ENCODE data around the gene PLCL1.
"Not testable (repeated sequence)": the region's sequence is repeated elsewhere in the genome, so short reads cannot be mapped to it uniquely, and the experiment has no call there.

Gene PLCL1

DNA sequence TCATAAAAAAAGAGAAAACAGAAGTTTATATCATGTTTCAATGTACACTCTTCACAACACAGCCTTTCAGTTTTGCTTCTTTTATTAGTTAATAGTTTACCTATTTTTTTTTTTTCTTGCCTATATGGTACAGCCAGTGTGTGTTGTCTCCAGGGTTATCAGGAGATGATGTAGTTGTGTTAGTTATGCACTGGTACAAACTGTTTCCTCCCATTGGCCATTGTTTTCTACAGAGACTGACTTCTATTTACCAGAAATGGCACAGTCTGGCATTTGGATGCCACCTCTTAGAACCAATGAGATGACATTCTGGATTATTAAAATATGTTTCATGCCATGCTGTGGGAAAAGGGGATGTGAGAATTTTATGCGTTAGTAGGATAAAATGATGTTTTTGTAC, 339.4 kb downstream of the PLCL1 start:
- in situ Hi-C loops (cut with MboI; ENCODE audit: low sequenced_read_pairs): loop anchor here (25.0 kb wide), 1 partner anchor 331 kb away; the partner anchor contains the start of gene PLCL1

DNA sequence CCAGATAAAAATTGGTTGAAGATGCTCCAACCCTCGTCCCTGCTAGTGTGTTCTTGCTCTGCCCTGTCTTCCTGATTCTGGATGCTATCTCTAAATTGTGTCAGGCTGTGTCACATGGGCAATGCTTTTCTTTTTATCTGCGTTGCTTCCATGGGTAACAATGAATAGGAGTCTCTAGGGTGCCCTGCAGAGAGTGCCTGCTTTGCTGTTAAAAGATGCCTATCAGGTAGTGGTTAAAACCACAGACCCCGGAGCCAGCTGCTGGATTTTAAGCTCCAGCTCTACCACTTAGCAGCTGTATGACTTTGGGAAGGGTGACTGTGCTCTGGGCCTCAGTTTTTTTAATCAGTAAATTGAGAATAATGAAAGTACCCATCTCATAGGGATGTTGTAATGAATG, 340.3 kb downstream of the PLCL1 start:
- in situ Hi-C loops (cut with MboI; ENCODE audit: low sequenced_read_pairs): loop anchor here (25.0 kb wide), 1 partner anchor 332 kb away; the partner anchor contains the start of gene PLCL1

DNA sequence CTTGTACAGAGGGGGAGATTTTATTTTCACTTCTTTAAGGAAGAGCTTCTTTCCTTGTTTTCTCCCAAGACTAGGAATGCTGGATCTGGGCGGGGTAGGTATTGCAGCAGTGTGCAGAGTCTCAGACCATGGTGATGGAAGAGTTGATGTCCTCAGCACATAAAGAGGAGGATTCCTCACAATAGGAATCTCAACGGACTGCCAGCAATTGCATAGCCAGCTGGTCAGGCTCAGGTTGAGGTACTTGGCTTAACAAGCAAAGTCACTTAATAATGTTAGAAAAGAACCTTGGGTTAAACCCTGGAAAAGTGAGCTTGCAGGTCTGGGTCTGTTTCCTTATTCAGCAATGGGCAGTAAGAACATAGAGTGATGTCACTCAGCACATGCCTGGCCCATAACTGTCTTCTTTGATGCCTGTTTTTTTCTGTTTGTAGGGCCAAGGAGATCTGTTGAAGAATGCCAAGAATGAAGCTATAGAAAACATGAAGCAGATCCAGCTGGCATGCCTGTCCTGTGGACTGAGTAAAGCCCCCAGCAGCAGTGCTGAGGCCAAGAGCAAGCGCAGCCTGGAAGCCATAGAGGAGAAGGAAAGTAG, 342.1 kb downstream of the PLCL1 start:
- in situ Hi-C loops (cut with MboI; ENCODE audit: low sequenced_read_pairs): loop anchor here (25.0 kb wide), 1 partner anchor 334 kb away; the partner anchor contains the start of gene PLCL1

DNA sequence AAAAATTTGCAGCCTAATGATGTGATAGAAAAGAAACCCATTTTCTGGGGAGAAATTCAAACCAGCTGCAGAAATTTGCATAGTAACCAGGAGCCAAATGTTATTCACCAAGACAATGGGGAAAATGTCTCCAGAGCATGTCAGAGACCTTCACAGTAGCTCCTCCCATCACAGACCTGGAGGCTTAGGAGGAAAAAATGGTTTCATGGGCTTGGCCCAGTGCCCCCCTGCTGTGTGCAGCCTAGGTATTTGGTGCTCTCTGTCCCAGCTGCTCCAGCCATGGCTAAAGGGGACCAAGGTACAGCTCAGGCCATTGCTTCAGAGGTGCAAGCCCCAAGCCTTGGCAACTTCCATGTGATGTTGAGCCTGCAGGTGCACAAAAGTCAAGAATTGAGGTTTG, 352.9 kb downstream of the PLCL1 start:
- in situ Hi-C loops (cut with MboI; ENCODE audit: low sequenced_read_pairs): no loop called here

DNA sequence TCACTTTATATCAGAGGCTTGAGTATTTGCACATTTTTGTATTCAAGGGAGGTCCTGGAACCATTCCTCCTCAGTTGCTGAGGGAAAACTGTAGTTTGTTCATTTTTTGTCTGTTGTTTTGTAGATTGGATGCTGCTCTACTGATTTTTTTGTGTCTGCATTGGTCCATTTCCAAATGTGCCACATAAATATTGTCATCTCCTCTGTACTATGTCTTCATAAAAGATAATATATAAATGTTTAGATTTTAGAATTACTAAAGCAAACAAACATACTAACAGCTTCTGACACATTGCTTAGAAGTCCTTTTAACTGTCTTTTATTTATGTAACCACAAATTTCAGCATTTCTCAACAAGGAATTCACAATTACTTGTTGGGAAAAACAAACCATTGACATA, 356.8 kb downstream of the PLCL1 start:
- in situ Hi-C loops (cut with MboI; ENCODE audit: low sequenced_read_pairs): no loop called here

DNA sequence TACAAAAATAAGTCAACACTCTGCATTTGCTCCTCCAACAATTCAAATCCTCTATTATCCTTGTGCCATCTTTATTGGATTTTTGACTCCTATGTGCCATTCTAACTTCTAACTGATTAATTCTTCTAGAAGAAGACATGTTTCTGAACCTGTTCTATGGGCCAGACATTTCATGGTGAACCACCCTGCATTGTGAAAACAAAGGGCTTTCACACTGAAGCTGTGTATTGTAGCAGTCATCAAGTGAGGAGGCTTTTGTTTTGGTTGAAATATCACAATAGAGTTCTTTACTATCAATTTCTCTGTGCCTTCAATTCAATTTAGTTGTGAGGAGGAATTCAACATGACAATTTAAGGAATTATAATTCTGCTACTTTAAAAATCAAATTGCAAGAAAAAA, 357.9 kb downstream of the PLCL1 start:
- in situ Hi-C loops (cut with MboI; ENCODE audit: low sequenced_read_pairs): no loop called here

DNA sequence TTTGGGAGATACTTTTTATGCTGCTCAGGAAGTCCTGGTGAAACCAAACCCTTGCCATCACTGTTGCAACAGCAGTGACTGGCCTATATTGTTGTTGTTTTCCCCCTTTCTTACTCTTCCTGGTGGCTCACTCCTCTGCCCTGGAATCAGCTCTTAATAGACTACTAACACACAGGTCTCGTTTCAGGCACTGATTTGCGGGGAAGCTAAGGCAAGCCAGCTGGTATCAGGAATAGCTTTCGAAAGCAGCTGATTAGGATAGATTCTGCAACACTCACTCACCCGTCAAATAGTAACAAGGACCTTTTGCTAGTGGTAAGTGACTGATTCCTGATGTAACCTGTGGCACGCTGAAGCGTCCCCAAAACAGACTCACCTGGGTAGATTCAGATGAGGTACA, 360.4 kb downstream of the PLCL1 start:
- in situ Hi-C loops (cut with MboI; ENCODE audit: low sequenced_read_pairs): no loop called here

DNA sequence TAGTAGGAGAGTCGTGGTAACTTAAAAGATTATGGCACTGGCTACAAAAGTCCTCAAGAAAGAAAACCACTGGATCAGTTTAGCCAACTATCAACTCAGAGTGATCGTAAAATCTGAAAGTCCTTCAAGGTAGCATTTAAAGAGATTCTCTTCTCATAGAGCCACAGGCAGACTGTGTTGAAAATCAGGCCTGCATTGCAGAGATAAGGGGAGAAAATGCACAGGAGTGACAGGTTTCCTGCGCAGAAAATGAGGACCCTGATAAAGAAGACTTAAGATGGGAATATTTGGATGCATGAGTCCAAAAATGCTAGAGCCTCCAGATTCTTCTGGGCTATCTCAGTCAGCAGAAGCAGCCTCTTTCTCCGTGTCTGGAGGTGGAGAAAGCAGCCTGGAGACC, 360.9 kb downstream of the PLCL1 start:
- in situ Hi-C loops (cut with MboI; ENCODE audit: low sequenced_read_pairs): no loop called here

DNA sequence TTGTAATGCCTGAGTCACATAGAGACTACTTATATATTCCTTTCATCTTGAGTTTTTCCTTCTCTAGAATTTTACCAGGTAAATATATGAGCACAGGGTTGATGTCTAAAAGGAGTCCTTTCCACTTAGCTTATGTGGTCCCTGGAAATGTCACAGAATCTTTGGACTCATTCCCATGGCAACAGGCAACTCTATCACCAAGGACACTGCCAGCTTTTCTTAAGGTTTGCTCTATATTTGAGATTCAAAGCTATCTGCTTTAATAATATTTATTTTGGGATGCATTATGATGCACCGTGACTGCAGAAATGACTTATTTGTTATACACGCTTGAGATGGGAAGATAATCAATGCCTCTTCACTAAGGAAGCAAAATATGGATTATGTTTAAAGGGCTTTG, 363.0 kb downstream of the PLCL1 start:
- in situ Hi-C loops (cut with MboI; ENCODE audit: low sequenced_read_pairs): no loop called here

DNA sequence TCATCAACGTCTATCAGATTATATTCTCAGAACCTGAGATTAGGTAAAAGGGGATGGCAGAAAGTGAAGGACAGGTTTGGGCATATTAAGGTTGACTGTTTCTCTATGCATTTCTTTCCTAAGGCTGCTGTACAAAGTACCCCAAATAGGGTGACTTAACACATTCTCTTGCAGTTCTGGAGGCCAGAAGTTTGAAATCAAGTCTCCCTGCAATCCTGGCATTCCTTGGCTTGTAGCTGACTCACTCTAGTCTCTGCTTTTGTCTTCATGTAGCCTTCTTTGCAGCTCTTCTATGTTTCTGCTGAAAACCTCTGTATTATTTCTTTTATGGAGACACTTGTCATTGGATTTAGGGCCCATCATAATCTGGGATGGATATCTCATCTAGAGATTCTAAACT, 364.3 kb downstream of the PLCL1 start:
- in situ Hi-C loops (cut with MboI; ENCODE audit: low sequenced_read_pairs): no loop called here

DNA sequence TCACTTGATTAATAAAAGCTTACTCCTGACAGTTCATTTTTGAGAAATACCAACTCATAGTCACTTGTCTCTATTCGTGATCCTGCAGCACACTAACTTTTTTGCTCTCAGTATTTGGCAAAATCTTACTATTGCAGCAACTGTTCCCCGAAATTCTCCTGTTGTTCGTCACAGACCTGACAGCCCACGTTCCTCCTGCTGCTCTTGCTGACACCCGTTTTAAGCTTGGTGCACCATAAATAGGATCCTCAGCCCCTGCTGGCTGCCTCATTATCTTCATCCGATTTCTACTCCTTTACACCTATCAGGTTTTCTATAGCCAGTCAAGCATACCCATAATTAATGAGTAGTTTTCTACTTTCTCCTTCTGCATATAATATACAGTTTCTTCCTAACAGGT, 368.8 kb downstream of the PLCL1 start:
- in situ Hi-C loops (cut with MboI; ENCODE audit: low sequenced_read_pairs): no loop called here

DNA sequence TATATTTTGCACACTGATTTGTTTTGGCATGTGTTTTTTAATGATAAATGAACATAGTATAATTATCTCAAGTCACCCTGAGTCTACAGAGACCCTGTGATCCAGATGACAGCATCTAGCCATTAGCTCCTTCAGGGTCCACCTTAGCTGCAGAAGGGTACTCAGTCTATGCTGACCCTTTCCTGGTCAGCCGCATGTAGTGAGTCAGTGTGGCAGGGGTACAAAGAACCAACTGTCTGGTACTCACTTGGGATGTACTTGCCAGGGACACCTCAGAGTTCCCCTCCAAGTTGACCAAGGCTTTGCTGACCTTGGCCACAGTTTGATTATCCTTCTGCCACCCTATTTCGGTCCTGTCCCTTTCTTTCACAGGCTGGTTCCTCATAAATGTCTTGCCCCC, 369.5 kb downstream of the PLCL1 start:
- in situ Hi-C loops (cut with MboI; ENCODE audit: low sequenced_read_pairs): no loop called here

DNA sequence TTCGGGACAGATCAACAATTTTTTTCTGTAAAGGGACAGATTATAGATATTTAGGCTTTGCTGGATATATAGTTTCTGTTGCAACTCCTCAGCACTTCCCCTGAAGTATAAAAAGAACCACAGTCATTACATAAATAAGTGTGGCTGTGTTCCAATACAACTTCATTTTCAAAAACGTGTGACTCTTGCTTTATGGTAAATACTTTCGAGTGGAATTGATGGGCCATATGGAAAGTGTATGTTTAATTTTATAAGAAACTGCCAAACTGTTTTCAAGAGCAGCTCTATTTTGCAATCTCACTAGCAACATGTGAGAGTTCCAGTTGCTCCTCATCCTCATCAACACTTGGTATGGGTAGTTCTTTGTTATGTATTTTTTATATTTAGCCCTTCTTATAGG, 370.9 kb downstream of the PLCL1 start:
- in situ Hi-C loops (cut with MboI; ENCODE audit: low sequenced_read_pairs): no loop called here

DNA sequence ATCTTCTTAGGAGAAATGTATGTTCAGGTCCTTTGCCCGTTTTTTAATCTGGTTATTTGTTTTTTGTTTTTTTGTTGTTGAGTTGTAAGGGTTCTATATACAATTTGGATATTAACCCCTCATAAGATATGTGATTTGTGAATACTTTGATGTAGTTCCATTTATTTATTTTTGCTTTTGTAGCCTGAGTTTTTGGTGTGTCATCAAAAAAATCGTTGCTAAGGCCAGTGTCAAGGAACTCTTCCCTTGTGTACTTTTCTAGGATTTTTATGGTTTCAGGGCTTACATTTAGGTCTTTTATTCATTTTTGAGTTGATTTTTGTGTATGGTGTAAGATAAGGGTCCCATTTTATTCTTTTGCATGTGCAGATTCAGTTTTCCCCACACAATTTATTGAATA, 372.6 kb downstream of the PLCL1 start:
- in situ Hi-C loops (cut with MboI; ENCODE audit: low sequenced_read_pairs): no loop called here

DNA sequence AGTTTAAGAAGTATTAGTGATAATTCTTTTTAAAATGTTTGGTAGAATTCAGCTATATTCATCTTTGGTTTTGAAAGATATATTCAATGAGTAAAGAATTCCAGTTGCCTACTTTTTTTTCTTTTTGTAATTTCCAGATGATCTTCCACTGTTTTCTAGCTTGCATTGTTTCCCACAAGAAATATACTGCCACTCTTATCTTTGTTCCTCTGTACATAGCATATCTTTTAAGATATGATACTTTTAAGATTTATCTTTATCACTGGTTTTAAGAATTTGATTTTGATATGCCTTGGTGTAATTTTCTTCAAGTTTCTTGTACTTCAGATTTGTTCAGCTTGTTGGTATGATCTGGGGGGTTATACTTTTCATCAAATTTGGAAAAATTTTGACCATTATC, 374.4 kb downstream of the PLCL1 start:
- in situ Hi-C loops (cut with MboI; ENCODE audit: low sequenced_read_pairs): no loop called here

DNA sequence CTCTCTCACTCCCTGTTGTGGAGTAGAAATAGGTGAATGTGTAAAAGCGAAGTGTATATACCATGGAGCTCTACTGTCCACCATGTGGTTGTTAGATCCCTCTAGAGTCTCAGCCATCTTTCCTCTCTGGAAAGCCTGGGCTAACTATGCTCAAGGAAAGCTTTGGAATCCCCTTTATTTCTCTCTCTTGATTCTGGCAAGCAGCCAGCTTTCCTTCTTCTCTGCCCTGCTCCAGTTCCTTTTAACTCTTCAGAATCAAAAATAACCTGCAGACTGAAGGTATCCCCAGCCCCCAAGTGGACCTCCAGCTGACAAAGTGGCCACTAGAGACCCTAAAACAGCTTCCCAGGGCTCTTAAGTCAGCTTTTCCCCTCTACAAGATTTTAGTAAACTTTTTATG, 381.9 kb downstream of the PLCL1 start:
- in situ Hi-C loops (cut with MboI; ENCODE audit: low sequenced_read_pairs): no loop called here

DNA sequence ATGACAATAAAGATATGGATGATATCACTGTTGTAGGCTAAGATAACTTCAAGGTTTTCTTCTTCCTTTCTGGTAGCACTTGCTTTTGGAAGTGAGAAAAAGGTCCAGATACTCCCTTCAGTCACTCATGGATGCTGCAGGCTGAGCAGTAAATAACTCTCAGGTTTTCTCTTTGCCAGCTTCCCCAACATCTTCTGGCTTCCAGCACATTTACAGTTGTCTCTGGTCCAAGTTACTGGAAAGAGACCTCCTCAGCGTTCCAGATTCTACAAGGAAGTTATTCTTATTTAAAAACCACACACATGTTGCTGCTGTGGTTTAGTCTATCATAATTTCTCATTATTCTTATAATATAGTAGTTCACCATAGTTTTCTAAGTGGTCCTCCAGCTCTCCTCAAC, 383.4 kb downstream of the PLCL1 start:
- in situ Hi-C loops (cut with MboI; ENCODE audit: low sequenced_read_pairs): no loop called here

DNA sequence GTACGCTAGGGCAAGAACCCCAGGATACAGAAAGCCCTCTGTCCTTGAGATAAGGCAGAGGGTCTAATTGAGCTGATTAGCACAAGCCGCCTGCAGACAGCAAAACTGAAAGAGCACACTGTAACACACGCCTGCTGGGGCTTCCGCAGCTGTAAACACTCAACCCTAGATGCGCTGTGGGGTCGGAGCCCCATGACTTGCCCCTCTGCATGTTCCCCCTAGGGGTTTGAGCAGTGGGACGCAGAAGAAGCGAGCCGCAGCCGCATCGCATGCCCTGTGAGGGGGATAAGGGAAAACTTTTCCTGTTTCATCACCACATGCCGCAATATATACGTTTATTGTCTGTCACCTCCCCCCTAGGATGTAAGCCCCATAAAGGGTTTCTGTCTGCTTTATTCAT, 384.6 kb downstream of the PLCL1 start:
- in situ Hi-C loops (cut with MboI; ENCODE audit: low sequenced_read_pairs): no loop called here

DNA sequence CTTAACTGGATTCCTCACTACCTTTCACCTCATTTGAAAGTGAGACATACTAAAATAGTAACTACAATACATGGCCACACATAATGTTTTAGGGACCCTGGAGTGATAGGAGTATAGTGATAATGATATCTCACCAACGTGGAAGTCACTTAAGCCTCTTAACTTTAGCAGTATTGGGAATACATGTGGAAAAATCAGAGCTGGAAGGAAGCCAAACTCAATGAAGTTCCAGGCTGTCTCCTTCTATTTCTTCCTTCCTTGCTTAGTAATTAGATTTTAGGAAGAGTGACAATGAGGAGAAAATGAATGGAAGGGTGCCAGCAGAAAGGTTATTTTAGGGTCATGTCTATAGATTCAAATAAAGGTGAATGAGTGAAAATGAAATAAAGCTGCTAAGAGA, 387.3 kb downstream of the PLCL1 start:
- in situ Hi-C loops (cut with MboI; ENCODE audit: low sequenced_read_pairs): no loop called here

DNA sequence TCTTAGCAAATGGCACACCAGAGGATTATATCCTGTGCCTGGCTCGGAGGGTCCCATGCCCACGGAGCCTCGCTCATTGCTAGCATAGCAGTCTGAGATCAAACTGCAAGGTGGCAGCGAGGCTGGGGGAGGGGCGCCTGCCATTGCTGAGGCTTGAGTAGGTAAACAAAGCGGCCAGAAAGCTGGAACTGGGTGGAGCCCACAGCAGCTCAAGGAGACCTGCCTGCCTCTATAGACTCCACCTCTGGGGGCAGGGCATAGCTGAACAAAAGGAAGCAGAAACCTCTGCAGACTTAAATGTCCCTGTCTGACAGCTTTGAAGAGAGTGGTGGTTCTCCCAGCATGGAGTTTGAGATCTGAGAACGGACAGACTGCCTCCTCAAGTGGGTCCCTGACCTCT, 392.2 kb downstream of the PLCL1 start:
- in situ Hi-C loops (cut with MboI; ENCODE audit: low sequenced_read_pairs): not testable (repeated sequence)
